ENCODE results near the gene PRR20G.
A peak's percentile ranks its signal among the peaks of the same experiment; 100 is the strongest.

The PRR20G gene

GRCh38 chr3:127325629-127325961 lies 37.7 kb upstream of the PRR20G start:
- TF ChIP-seq CTCF (IDR thresholded peaks at IDR 0.05; ENCODE audit: low read length, missing control alignments): no peak
- H3K4me3 ChIP-seq (replicated peaks; ENCODE audit: low read depth, low read length): no peak overlapping the region
- DNase-seq (ENCODE audit: low read depth): no peak

- no peak for TF ChIP-seq CTCF (IDR thresholded peaks at IDR 0.05; ENCODE audit: low read length, missing control alignments)
- DNase-seq (ENCODE audit: low read depth): no peak
- H3K4me3 ChIP-seq (replicated peaks; ENCODE audit: low read depth, low read length): no peak overlapping the region
These were observed 37.2 kb upstream of the PRR20G start for GRCh38 chr3:127324913-127325628.

- TF ChIP-seq CTCF (IDR thresholded peaks at IDR 0.05; ENCODE audit: low read length, missing control alignments): no peak
- H3K4me3 ChIP-seq (replicated peaks; ENCODE audit: low read depth, low read length): no peak overlapping the region
- DNase-seq (ENCODE audit: low read depth): no peak
These were observed 36.2 kb upstream of the PRR20G start for GRCh38 chr3:127324076-127324475.

- no peak for TF ChIP-seq CTCF (IDR thresholded peaks at IDR 0.05; ENCODE audit: low read length, missing control alignments)
- H3K4me3 ChIP-seq (replicated peaks; ENCODE audit: low read depth, low read length): no peak overlapping the region
- no peak for DNase-seq (ENCODE audit: low read depth)
These were observed 35.7 kb upstream of the PRR20G start for GRCh38 chr3:127323581-127323980.

GRCh38 chr3:127321371-127321770 lies 33.5 kb upstream of the PRR20G start:
- TF ChIP-seq CTCF (IDR thresholded peaks at IDR 0.05; ENCODE audit: low read length, missing control alignments): no peak
- DNase-seq (ENCODE audit: low read depth): no peak
- H3K4me3 ChIP-seq (replicated peaks; ENCODE audit: low read depth, low read length): no peak overlapping the region

GRCh38 chr3:127320529-127321121 lies 32.8 kb upstream of the PRR20G start:
- peak; percentile 6 for DNase-seq (ENCODE audit: low read depth)
- no peak for TF ChIP-seq CTCF (IDR thresholded peaks at IDR 0.05; ENCODE audit: low read length, missing control alignments)
- H3K4me3 ChIP-seq (replicated peaks; ENCODE audit: low read depth, low read length): no peak overlapping the region

GRCh38 chr3:127316685-127317084 lies 28.8 kb upstream of the PRR20G start:
- H3K4me3 ChIP-seq (replicated peaks; ENCODE audit: low read depth, low read length): no peak overlapping the region
- TF ChIP-seq CTCF (IDR thresholded peaks at IDR 0.05; ENCODE audit: low read length, missing control alignments): no peak

More at GRCh38 chr3:127316685-127317084, 28.8 kb upstream of the PRR20G start:
- DNase-seq (ENCODE audit: low read depth): no peak
